GM20431 (cell line): Measurements from ENCODE around the gene ALDH1L2.

Source experiments
- in situ Hi-C: fragments of 300-500 bp; cut with MseI, MboI; formaldehyde crosslinking; loops from one replicate; pipeline ENCODE4 v1.15.0; 2020; ENCODE audit warnings: low sequenced_read_pairs; ENCODE audit not compliant: unreplicated experiment

The ALDH1L2 gene

DNA sequence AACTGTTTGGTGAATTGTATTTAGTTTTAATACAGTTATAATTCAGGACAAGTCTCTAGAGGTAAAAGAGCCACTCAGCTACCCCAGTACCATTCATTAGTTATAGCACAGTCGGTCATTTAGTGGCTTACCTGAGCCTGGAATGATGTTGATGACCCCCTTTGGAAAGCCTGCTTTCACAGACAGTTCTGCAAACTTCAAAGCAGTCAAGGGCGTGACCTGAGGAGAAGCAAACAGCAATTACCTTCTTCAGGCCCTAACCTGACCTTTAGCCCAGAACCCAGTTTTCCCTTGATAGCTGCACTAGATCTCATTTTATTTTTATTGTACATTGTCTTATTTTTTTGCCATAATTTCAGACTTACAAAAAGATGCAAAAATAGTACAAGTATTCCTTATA is 43.8 kb downstream of the ALDH1L2 start:
- in situ Hi-C loops = no loop called here

DNA sequence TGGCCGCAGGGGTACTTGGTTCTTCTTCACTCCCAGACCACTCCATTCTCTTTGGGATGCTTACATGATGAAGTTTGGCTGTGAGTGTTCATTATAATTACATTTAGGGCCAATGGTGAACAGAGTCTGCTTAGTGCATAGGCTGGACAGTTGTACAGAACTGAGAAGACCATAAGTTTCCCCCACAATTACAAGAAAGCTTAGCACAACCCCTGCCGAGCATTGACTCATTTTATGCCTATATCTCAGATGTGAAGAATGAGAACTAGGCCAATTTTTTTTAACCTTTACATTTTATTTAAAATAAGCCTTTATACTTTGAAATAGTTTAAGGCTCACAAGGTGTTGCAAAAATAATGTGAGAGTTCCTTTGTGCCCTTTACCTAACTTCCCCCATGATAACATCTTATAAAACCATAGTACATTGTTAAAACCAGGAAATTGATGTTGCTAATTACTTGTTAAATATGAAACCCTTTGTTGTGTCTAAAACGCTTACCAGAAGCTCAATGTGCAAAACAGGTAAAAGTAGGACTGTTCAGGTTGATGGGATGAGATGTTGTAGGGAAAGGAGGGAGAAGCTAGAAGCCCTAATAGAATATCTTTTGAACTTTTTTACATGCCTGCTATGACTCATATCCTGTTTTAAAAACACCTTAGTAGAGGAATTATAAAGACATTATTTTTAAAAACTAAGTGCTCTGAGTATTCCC is 47.2 kb downstream of the ALDH1L2 start:
- in situ Hi-C loops = no loop called here

DNA sequence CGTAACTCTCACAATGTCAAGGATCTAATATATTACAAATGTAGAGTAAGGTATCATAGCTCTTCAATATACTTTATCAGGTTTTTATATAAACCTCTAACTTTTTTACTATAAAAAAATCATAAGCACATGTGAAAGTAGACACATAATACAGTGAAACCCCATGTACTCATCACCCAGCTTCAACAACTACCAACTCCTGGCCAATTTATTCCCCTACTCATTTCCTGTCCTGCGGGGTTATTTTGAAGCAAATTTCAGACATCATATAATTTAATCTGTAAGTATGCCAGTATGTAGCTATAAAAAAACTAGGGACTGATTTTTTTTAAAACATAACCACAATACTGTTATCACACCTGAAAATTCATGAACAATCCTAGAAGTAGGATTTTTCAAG is 50.4 kb downstream of the ALDH1L2 start:
- in situ Hi-C loops = no loop called here

DNA sequence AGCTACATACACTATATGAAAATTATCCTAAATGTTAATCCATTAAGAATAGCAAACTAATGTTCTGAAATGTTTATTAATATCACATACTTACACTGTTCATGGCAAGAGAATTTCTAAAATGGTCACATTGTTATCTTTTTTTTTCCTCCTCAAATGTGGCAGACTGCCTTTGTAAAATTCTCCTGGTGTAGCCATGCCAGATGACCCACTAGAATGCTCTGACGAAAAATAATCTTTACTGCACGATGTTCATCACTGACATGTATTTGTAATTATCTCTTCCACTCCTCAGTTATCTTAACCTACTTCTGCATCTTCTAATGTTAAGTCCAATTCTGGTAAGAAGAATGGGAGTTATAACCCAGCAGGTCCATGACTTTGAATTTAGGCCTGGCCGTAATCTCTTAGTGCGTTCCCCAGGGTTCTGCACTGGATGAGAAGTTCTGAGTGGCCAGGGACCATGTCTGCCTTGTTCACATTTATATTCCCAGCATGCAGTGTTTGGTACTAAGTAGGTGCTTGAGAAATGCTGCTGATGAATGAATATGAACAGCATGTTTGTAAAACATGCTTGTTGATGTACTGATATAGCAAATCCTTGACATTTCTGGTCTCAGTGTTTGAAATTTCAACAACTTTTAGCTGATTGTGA is 51.4 kb downstream of the ALDH1L2 start:
- in situ Hi-C loops = no loop called here

DNA sequence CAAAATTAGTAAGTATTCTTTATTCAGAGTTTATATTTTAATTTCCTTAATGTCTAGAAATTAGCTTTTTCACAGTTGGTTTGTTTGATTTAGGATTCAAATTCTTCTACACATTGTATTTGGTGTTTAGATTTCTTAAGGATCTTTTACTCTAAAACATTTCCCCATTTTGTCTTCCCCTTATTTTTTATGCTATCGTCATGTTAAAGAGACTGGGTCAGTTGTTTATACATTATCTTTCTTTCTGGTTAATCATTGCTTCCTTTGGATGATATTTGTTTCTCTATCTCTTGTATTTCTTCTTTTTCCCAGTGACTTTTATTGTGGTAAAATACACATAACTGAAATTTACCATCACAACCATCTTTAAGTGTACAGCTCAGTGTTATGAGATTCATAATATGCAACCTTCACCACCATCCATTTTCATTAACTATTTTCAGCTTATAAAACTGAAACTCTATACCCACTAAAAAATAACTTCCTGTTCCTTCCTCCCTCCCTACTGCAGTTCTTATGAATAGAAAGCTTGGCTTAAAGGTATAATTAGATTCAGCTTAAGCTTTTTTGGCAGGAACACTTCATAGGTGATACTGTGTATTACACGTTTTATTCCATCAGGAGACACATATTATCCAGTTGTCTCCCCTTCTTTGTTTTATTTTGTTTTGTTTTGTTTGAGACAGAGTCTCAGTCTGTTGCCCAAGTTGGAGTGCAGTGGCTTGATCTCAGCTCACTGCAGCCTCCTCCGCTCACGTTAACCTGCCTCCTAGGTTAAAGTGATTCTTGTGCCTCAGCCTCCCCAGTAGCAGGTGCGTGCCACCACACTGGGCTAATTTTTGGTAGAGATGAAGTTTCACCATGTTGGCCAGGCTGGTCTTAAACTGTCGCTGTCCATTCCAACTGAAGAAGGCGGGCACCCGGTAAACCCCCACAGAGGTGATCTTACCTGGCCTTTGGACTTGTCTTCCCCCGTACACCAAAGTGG is 53.1 kb downstream of the ALDH1L2 start:
- in situ Hi-C loops = no loop called here

DNA sequence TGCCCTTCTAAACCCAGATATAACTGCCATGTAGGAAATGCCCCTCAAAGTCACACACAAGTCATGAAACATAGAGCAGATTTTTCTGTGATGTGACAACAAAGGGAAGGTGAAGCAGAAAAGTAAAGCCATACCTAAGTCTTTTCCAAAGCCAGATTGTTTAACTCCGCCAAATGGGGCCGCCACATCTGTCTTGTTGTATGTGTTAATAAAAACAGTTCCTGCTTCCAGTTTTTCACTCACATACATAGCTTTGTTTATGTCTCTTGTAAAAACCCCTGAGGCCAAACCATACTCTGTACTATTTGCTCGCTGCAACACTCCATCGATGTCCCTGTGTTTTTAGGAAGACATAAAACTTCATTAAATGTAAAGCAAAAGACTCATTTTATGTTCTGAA is 57.8 kb downstream of the ALDH1L2 start:
- in situ Hi-C loops = no loop called here

DNA sequence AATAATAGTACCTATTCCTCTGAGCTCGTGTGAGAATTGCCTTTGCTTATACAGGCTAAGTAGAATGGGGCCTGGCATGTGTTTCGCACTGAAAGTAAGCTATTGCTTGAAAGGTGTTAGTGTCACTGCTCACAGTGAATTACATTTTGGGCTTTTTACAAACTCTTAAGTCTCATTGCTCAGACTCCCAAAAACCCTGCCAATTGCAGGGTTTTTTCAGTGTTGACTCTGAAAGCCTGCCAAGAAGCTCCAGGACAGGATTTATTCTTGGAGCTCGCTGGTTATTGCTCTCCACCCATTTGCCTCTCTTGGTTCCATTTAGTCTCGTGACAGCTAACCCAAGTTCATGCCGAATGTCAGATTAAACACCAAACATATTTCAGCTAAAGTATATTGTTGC is 58.4 kb downstream of the ALDH1L2 start:
- in situ Hi-C loops = no loop called here

DNA sequence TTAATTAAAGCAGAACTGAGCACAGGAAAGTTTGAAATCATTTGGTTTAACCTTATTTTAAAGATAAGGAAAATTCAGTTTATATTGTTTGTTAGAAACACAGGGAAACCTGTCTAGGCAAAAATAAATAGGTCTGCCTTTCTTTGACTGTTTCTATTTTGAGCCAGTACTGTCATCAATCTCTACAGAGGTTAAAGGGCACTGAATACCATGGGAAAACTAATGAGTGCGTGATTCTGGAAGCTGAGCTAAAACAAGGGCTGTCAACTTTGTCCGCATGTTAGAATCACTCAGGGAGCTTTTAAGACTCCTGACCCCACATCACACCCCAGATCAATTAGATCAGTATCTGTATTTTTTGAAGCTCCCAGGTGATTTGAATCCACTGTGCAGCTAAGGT is 59.3 kb downstream of the ALDH1L2 start:
- in situ Hi-C loops = no loop called here

DNA sequence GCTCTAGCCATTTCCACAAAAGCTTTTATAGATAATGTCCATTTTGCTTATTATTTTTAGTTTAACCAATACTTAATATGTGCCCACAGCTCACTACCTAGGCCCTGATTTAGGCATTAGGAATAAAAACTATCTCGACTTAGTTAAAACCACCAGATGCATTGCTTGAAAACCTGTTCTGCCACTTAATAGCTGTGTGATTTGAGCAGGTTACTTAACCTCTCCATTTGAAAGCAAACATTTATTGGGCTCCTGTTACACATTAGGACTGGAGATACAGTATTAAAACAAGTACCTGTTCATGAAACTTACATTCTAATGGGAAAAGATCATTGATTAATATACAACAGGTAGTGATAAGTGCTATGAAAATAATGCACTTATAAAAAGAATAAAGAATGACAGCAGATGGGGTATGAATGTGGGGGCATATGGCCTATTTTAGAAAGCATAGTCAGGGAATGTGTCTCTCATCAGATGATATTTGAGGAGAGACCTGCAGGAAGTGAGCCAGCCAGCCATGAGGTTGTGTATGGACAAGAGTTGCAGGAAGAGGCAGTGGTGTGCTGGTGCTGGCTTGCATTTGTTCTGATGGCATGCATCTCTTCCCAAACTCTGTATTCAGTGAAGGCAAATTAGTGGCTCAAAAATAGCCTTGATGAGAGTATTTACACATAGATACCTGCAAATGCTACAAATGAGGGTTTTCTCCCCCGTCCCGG is 63.9 kb downstream of the ALDH1L2 start:
- in situ Hi-C loops = no loop called here

DNA sequence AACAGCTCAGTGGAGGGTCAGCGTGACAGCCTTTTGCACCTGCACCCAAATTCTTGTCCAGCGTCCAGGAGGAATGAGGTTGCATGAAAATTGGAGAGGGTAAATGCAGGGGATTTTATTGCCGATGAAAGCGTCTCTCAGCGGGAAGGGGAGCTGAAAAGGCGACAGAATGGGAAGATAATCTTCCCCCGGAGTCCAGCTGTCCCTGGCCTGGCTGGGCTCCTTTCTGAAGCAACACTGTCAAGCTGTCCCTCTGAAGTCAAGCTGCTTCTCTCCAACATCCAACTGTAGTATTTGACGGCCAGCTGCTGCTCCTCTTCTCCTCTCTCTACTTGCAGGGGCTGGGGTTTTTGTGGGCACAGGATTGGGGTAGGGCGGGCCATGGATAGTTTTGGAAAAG is 65.5 kb downstream of the ALDH1L2 start:
- in situ Hi-C loops = no loop called here

DNA sequence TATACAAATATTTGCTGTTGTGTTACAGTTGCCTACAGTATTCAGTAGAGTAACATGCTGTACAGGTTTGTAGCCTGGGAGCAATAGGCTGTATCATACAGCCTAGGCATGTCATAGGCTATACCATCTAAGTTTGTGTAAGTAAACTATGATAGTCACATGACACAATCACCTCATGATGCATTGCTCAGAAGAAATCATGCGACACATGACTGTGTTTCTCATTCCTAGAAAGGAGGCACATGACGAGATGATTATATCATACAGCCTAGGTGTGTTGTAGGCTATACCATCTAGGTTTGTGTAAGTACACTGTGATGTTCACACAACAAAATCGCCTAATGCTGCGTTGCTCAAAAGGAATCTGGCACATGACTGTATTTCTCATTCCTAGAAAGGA is 66.2 kb downstream of the ALDH1L2 start:
- in situ Hi-C loops = no loop called here

DNA sequence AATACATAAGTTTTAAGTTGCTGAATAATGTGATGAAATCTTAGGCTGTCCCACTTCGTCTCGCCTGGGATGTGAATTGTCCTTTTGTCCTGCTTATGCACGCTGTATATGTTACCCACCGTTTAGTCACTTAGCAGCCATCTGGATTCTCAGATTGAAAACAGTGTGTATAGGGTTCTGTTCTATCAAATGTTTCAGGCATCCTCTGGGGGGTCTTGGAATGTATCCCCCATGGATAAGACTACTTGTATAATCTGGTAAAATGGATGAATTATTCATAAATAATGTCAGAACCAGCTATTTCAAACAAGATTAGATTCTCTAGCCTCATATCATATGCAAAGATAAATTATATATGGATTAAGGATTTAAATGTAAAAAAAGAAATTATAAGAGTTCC is 68.7 kb downstream of the ALDH1L2 start:
- in situ Hi-C loops = no loop called here

DNA sequence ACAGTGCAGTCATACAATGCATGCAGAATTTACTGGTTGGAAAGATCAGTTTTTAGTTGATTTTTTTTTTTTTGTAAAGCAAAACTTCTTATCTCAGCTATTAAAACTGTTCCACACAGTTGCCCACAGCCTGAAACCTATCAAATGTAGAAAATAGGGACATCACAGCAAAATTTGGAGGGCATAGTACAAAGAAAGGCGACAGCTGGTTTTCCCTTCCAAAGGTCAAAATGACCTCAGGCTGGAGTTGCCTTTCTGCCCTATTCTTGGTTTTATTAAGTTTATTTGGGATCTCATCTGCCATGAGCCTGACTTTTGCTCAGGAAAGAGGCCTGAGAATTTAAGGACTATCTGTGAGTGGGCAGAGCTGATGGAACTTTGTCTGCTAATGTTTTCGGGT is 69.7 kb downstream of the ALDH1L2 start:
- in situ Hi-C loops = no loop called here

DNA sequence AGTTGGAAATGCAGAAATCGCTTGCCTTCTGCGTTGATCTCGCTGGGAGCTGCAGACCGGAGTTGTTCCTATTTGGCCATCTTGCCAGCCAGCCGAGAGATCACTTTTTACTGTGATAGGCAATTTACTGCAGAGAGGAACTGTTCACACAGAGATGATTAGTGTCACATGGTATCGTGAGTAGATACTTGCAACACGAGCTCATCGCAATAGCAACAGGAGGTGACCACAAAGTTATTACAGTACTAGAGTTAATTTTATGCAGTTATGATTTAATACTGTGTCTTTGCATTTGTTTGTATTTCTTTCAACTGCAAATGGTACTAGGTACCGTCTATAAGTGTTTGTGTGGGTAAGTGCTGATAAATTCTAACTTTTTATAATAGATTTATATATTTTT is 70.4 kb downstream of the ALDH1L2 start:
- in situ Hi-C loops = no loop called here

DNA sequence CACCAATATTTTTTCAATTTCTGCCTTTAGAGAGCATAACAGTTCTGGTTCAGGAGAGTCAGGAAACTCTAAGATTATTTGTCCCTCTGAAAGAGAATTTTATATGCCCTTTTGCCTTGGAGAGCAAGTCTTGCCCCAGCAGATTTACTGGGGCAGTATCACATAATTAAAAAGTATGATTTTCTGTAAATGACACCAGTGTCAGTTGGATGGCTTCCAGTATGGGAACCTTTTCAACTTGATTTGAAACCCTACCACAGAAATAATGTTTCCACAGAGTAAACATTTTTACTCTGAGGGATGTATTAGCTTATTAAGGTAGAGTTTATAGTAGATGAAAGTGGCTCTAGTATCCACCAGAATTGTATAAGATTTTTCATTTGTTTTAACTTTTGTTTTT is 82.8 kb downstream of the ALDH1L2 start:
- in situ Hi-C loops = no loop called here

DNA sequence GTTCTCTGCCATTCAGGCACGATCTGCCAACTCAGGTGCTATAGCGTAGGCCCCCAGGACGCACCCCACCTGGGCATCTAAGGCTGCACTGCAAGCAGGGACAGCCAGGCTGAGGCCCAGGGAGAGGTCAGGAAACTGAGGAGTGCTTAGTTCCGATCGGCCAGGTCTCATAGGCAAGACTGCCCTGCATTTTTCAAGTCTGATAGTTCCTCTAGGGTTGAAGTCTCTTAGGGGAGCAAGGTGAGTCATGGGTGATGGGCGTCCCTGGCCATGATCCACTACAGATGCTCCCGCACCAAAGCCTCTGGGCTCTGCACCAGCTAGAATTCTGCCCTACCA is 84.9 kb downstream of the ALDH1L2 start:
- in situ Hi-C loops = no loop called here

DNA sequence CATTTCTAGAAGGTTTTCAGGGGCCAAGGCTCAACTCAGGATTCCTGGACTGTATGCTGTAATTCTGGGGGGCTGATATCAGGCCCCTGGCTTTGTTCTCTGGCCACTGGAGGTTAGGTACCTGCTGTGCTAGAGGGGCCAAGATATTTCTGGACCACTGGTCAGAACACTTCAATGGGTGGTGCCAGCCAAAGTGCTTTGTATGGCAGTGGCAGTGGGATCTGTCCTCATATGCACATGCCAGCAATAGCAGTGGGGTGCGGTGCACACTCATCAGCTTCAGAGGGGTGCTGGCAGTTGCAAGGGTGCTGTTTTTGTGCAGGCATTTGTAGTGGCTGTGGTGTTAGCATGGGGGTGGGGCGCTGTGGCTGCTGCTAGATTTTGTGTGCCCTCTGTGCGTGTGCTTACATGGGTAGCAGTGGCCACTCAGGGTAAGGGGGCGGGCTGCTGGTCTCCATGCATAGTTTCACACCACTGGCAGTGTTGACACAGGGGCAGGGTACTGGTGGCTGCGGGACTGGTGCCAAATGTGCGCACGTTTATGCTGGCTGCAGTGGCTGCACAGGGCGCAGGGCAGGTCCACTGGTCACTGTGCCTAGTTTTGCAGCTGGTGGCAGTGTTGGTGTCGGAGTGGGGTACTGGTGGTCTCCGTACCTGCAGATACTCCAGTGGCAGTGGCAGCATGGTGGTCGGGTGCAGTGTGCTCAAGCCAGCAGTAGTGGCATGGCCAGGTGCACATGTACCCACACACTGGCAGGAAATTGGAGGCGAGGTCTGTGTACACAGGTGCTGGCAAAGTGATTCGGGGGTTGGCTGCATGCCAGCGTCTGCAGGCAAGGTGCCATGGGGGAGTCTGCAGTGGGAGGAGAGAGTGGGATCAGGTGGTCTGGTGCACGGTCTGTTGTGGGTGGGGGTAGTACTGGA is 85.6 kb downstream of the ALDH1L2 start:
- in situ Hi-C loops = no loop called here

DNA sequence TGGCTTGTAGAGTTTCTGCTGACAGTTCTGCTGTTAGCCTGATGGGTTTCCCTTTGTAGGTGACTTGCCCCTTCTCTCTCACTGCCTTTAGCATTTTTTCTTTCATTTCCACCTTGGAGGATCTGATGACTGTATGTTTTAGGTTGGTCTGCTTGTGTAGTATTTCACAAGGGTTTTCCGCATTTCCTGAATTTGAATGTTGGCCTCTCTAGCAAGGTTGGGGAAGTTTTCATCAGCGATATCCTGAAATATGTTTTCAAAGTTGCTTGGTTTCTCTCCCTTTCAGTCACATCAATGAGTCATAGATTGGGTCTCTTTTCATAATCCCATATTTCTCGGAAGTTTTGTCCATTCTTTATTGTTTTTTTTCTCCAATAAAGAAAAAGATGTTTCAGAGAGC is 86.7 kb downstream of the ALDH1L2 start:
- in situ Hi-C loops = no loop called here

DNA sequence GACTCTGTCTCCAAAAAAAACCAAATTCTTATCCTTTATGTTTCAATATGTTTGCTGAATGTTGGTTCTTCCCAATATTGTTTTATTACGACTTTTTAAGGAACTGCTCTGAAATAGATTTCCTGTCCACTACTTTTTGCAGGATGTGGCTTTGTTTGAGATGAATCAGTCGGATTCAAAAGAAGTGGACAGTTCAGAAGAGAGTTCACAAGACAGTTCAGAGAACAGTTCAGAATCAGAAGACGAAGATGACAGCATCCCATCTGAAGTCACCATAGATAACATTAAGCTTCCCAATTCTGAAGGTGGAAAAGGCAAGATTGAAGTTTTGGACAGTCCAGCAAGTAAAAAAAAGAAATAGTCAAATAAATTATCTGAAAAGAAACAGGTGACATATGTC is 89.9 kb downstream of the ALDH1L2 start:
- in situ Hi-C loops = no loop called here
